Karpas-422 (cell line): Measurements from ENCODE around the gene VIPAS39. TPM values are rescaled to one million over a fixed set of nuclear protein-coding genes. Genes with fewer than 3 reads are reported as not detected.
A peak's percentile ranks its signal among the peaks of the same experiment; 100 is the strongest.

Experiments used
- DNase-seq: peaks from one replicate; pipeline ENCODE4 v3.0.0-alpha.2; 2015
- H2AFZ ChIP-seq: fragments of 200-600 bp; sonication (generic); 2 replicates; pipeline ENCODE4 v1.6.1; 2014; ENCODE audit warnings: antibody characterized with exemption, low read length, mixed read lengths
- H3K27ac ChIP-seq: fragments of 200-600 bp; sonication (generic); 2 replicates; pipeline ENCODE4 v1.5.1; 2014; ENCODE audit warnings: mild to moderate bottlenecking, low read length, moderate library complexity
- H3K27me3 ChIP-seq: fragments of 200-600 bp; sonication (generic); 2 replicates; pipeline ENCODE4 v1.6.1; 2014; ENCODE audit warnings: low read length, mixed read lengths
- H3K36me3 ChIP-seq: fragments of 200-600 bp; sonication (generic); 2 replicates; pipeline ENCODE4 v1.6.1; 2014; ENCODE audit warnings: low read length, mixed read lengths; ENCODE audit not compliant: insufficient read depth
- H3K4me1 ChIP-seq: fragments of 200-600 bp; sonication (generic); 2 replicates; pipeline ENCODE4 v1.6.1; 2014; ENCODE audit warnings: mild to moderate bottlenecking, low read length, mixed read lengths
- H3K4me2 ChIP-seq: fragments of 200-600 bp; sonication (generic); 2 replicates; pipeline ENCODE4 v1.6.1; 2014; ENCODE audit warnings: low read length, low read depth, mild to moderate bottlenecking; ENCODE audit not compliant: poor library complexity, severe bottlenecking
- H3K4me3 ChIP-seq: fragments of 200-600 bp; sonication (generic); 2 replicates; pipeline ENCODE4 v1.5.1; 2014; ENCODE audit warnings: mild to moderate bottlenecking, antibody characterized with exemption, low read length, mixed read lengths
- H3K79me2 ChIP-seq: fragments of 200-600 bp; sonication (generic); 2 replicates; pipeline ENCODE4 v1.6.1; 2014; ENCODE audit warnings: mild to moderate bottlenecking, low read length, mixed read lengths
- H3K9ac ChIP-seq: fragments of 200-600 bp; sonication (generic); 2 replicates; pipeline ENCODE4 v1.6.0; 2014; ENCODE audit warnings: low read length
- H3K9me2 ChIP-seq: fragments of 200-600 bp; sonication (generic), shearing (Covaris generic); replicated peaks from 2 replicates; pipeline ENCODE4 v1.6.0; 2014; ENCODE audit warnings: mild to moderate bottlenecking, low read length, moderate library complexity; ENCODE audit not compliant: insufficient read depth
- H3K9me3 ChIP-seq: fragments of 300-700, 200-600 bp; sonication (generic); 2 replicates; pipeline ENCODE4 v1.6.1; 2014; ENCODE audit warnings: low read length, mixed read lengths
- H4K20me1 ChIP-seq: fragments of 200-600 bp; sonication (generic); 2 replicates; pipeline ENCODE4 v1.6.1; 2014; ENCODE audit warnings: mild to moderate bottlenecking, antibody characterized with exemption, low read length, low read depth; ENCODE audit not compliant: insufficient read depth
- total RNA-seq: library from RNA; depleted of rRNA; stranded (reverse); fragments of >200 nt; shearing (Covaris generic); gene quantifications from 2 replicates; pipeline ENCODE4 v1.2.3, GENCODE V29; 2014; ENCODE audit warnings: low replicate concordance

The VIPAS39 gene
- total RNA-seq, 1 experiment from 2014 or later = 39.0 TPM

DNA sequence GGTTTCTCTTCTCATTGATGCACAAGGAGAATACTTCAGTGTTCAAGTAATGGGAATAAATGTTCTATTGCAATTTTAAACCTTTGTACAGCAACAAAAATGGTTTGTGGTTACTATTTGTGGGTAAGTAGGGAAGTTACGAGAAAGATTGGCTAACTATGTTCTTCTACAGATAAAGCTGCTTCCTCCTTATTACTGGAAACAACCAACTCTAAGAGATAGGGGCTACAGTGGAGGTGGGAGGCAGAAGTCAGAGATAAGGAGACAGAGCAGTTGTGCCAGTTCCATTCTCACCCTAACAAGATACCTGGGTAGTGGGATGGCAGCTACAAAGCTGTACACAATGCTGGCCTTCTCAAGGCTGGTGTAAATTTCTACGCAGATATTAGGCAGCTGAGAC lies 50.2 kb downstream of the VIPAS39 start:
- Histone ChIP-seq H3K79me2 (no peaks in the 10 kb centered on the region), H3K27ac (no peak overlapping the region), H3K9me3 (no peaks in the 10 kb centered on the region), H3K4me3 (no peak overlapping the region), H4K20me1 (no peaks in the 10 kb centered on the region), H3K27me3 (no peaks in the 10 kb centered on the region), H3K9me2 (no peaks in the 10 kb centered on the region), H3K36me3 (no peaks in the 10 kb centered on the region), H3K4me1 (peaks cover 3% of the 10 kb centered on the region; the same call in 1 of the 2 replicates), H3K9ac (no peak overlapping the region), H2AFZ (no peak overlapping the region), H3K4me2 (no peak overlapping the region)
- DNase-seq = no peak

DNA sequence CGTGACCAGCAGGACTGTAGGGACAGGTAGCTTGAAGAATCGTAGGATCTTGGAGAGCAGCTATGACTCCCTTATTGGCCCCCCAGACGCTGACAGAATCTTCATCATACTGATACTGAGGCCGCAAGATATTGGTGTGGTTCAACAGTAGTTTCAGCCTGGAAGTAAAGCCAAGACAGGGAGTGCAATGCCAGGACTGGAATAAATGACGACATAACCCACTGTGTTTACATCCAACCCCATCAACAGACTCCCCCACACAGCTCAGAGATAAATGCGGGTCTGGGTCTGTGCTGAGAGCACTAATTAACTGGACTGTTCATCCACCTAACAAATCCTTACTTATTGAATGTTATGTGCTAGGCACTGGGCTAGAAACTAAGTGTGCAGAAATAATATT lies 50.7 kb downstream of the VIPAS39 start:
- Histone ChIP-seq H2AFZ (no peak overlapping the region), H3K27me3 (no peaks in the 10 kb centered on the region), H3K4me3 (no peak overlapping the region), H3K9ac (no peak overlapping the region), H3K27ac (no peak overlapping the region), H3K79me2 (no peaks in the 10 kb centered on the region), H3K36me3 (no peaks in the 10 kb centered on the region), H3K9me3 (no peaks in the 10 kb centered on the region), H4K20me1 (no peaks in the 10 kb centered on the region), H3K9me2 (no peaks in the 10 kb centered on the region), H3K4me1 (peaks cover 3% of the 10 kb centered on the region; the same call in 1 of the 2 replicates), H3K4me2 (no peak overlapping the region)
- DNase-seq = no peak

DNA sequence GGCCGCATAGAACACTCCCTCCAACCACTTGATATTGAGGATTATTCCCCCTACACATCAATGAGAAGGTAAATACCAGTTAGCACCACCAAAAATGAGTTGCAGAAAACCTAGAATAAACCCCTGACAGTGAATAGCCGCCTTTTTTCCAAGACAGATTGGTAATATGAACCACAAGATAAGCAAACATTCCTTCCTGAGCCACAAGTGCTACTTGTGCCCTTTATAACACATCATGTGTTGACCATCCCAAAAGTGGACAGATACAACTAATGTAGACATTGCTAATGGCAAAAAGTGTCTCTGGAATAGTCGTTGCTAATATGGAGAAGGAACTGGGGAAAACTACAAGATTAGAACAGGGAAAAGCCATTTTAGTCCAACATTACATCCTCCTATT lies 51.3 kb downstream of the VIPAS39 start:
- peaks cover 3% of the 10 kb centered on the region; the same call in 1 of the 2 replicates for H3K4me1 ChIP-seq
- H3K79me2 ChIP-seq = no peaks in the 10 kb centered on the region
- H3K27me3 ChIP-seq = no peaks in the 10 kb centered on the region
- no peak overlapping the region for H3K27ac ChIP-seq
- no peak for DNase-seq
- H3K4me2 ChIP-seq = no peak overlapping the region
- no peaks in the 10 kb centered on the region for H3K9me2 ChIP-seq
- H3K36me3 ChIP-seq = no peaks in the 10 kb centered on the region
- H3K9me3 ChIP-seq = no peaks in the 10 kb centered on the region
- H3K9ac ChIP-seq = no peak overlapping the region
- H3K4me3 ChIP-seq = no peak overlapping the region
- H4K20me1 ChIP-seq = no peaks in the 10 kb centered on the region
- H2AFZ ChIP-seq = no peak overlapping the region

GRCh38 chr14:77403768-77404167 lies 53.6 kb downstream of the VIPAS39 start:
- Histone ChIP-seq H3K27me3 (no peaks in the 10 kb centered on the region), H3K4me3 (no peak overlapping the region), H2AFZ (no peak overlapping the region), H3K9me3 (no peaks in the 10 kb centered on the region), H3K27ac (no peak overlapping the region), H3K36me3 (no peaks in the 10 kb centered on the region), H4K20me1 (no peaks in the 10 kb centered on the region), H3K9me2 (no peaks in the 10 kb centered on the region), H3K4me2 (no peak overlapping the region), H3K79me2 (no peaks in the 10 kb centered on the region), H3K9ac (no peak overlapping the region), H3K4me1 (no peaks in the 10 kb centered on the region)
- no peak for DNase-seq

DNA sequence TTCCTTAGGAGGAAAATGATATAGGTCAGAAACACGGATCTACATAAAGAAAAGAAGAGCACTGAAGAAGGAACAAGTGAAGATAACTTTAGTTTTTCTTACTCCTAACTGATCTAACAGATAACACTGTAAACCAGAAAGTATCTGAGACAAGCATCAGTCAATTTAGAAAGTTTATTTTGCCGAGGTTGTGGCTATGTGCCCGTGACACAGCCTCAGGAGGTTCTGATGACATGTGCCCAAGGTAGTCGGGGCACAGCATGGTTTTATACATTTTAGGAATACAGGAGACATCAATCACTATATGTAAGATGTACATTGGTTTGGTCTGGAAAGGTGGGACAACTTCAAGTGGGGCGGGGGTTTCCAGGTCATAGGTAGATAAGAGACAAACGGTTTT lies 57.2 kb downstream of the VIPAS39 start:
- Histone ChIP-seq H3K4me2 (no peak overlapping the region), H3K36me3 (no peaks in the 10 kb centered on the region)

GRCh38 chr14:77390188-77390587 lies 67.2 kb downstream of the VIPAS39 start:
- no peak overlapping the region for H2AFZ ChIP-seq

More for the DNA sequence above, 57.2 kb downstream of the VIPAS39 start:
- H3K27me3 ChIP-seq = no peaks in the 10 kb centered on the region
- no peaks in the 10 kb centered on the region for H3K4me1 ChIP-seq
- no peaks in the 10 kb centered on the region for H3K9me2 ChIP-seq
- peak; percentile 36 for DNase-seq
- H3K9me3 ChIP-seq = no peaks in the 10 kb centered on the region
- no peak overlapping the region for H3K4me3 ChIP-seq
- H2AFZ ChIP-seq = no peak overlapping the region
- H3K9ac ChIP-seq = no peak overlapping the region
- H4K20me1 ChIP-seq = no peaks in the 10 kb centered on the region
- H3K27ac ChIP-seq = no peak overlapping the region
- H3K79me2 ChIP-seq = no peaks in the 10 kb centered on the region

DNA sequence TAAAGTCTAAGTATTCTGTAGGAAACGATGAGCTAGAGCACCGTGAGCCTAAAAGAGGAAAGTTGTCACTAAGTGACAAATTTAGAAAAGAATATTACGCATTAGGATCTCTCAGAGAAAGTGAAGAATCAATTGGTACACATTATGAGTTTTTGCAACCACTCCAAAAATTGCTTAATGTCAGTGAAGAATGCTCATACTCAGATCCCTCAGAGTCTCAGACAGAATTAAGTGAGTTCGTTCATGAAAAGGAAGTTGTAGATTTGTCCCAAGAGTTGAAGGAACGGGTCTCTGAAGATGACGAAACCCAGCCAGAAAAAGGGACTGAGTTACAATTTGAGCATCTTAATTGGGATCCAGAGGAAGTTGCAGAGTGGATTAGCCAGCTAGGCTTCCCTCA lies 78.7 kb downstream of the VIPAS39 start:
- H4K20me1 ChIP-seq = no peaks in the 10 kb centered on the region
- H3K9ac ChIP-seq = no peak overlapping the region
- no peak overlapping the region for H3K4me2 ChIP-seq
- H3K4me1 ChIP-seq = peaks cover 38% of the 10 kb centered on the region
- no peak overlapping the region for H3K4me3 ChIP-seq
- H3K27me3 ChIP-seq = no peaks in the 10 kb centered on the region
- H3K9me3 ChIP-seq = no peaks in the 10 kb centered on the region
- no peak overlapping the region for H2AFZ ChIP-seq
- no peaks in the 10 kb centered on the region for H3K9me2 ChIP-seq
- DNase-seq = no peak
- no peak overlapping the region for H3K27ac ChIP-seq
- peaks cover 10% of the 10 kb centered on the region; the same call in 1 of the 2 replicates for H3K36me3 ChIP-seq
- H3K79me2 ChIP-seq = peaks cover 30% of the 10 kb centered on the region

More at GRCh38 chr14:77390188-77390587, 67.2 kb downstream of the VIPAS39 start:
- Histone ChIP-seq H3K4me2 (no peak overlapping the region), H3K9me3 (no peaks in the 10 kb centered on the region), H3K4me3 (no peak overlapping the region), H3K4me1 (no peaks in the 10 kb centered on the region), H4K20me1 (no peaks in the 10 kb centered on the region), H3K36me3 (no peaks in the 10 kb centered on the region), H3K27ac (no peak overlapping the region), H3K79me2 (no peaks in the 10 kb centered on the region), H3K27me3 (no peaks in the 10 kb centered on the region), H3K9ac (no peak overlapping the region), H3K9me2 (no peaks in the 10 kb centered on the region)
- DNase-seq = no peak

GRCh38 chr14:77377502-77377844 lies 79.9 kb downstream of the VIPAS39 start:
- peaks cover 10% of the 10 kb centered on the region; the same call in 1 of the 2 replicates for H3K36me3 ChIP-seq
- H3K9ac ChIP-seq = peak overlapping the region; percentile 88
- H3K79me2 ChIP-seq = peaks cover 38% of the 10 kb centered on the region
- H3K4me3 ChIP-seq = peak overlapping the region; percentile 90
- H3K9me2 ChIP-seq = no peaks in the 10 kb centered on the region
- no peaks in the 10 kb centered on the region for H3K27me3 ChIP-seq
- H3K4me2 ChIP-seq = peak overlapping the region; percentile 89
- no peaks in the 10 kb centered on the region for H3K9me3 ChIP-seq
- no peak overlapping the region for H3K27ac ChIP-seq
- no peak for DNase-seq
- peaks cover 41% of the 10 kb centered on the region for H3K4me1 ChIP-seq
- H2AFZ ChIP-seq = peak overlapping the region; percentile 92
- no peaks in the 10 kb centered on the region for H4K20me1 ChIP-seq
